NCI-H1105 (cell line): ENCODE measurements around the gene ZNF200.
"Not testable (repeated sequence)": the region's sequence is repeated elsewhere in the genome, so short reads cannot be mapped to it uniquely, and the experiment has no call there.

Source experiments
- DNase-seq: peaks from one replicate; lab custom pipeline; 2025; lab: John Stamatoyannopoulos, UW

ZNF200 gene, protein sequence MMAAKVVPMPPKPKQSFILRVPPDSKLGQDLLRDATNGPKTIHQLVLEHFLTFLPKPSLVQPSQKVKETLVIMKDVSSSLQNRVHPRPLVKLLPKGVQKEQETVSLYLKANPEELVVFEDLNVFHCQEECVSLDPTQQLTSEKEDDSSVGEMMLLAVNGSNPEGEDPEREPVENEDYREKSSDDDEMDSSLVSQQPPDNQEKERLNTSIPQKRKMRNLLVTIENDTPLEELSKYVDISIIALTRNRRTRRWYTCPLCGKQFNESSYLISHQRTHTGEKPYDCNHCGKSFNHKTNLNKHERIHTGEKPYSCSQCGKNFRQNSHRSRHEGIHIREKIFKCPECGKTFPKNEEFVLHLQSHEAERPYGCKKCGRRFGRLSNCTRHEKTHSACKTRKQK

DNA sequence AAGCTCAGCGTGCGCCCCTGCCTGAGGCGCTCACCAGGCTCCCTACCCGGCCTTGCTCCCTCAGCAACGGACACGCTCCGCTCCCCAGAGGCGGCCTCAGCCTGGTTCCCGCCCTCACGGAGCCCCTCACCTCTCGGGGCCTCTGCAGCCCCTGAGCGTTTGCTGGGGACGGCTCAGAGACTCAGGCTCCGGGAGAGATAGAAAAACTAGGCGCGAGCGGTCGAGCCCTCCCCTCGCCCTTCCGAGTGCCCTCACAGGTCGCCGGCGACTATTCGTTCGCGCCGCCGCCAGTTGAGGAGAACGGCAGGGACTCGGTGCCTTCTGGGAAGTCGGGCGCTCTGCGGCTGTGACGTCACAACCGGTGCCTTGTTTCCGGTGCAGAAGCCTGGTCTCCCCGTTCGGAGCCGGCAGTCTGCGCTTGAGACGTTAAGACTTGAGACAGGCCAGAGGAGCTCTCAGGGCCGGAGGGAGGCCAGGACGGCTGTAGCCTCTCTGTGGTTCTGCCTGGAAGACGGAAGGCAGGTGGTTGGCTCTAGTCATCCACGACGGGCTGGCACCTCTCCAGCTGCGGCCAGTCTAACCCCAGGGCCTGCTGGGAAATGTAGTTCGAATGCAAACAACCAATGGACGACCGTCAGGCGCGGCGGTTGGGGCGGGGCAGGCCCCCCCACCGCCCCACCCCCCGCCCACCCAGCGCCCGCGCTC lies at the start of gene ZNF200:
TSS of gene ZNF200 (minus strand) at position 302 of the 705 bp plus-strand sequence. CDS start 1,403 bp downstream, outside the sequence.
- DNase-seq, result peak; percentile 75

DNA sequence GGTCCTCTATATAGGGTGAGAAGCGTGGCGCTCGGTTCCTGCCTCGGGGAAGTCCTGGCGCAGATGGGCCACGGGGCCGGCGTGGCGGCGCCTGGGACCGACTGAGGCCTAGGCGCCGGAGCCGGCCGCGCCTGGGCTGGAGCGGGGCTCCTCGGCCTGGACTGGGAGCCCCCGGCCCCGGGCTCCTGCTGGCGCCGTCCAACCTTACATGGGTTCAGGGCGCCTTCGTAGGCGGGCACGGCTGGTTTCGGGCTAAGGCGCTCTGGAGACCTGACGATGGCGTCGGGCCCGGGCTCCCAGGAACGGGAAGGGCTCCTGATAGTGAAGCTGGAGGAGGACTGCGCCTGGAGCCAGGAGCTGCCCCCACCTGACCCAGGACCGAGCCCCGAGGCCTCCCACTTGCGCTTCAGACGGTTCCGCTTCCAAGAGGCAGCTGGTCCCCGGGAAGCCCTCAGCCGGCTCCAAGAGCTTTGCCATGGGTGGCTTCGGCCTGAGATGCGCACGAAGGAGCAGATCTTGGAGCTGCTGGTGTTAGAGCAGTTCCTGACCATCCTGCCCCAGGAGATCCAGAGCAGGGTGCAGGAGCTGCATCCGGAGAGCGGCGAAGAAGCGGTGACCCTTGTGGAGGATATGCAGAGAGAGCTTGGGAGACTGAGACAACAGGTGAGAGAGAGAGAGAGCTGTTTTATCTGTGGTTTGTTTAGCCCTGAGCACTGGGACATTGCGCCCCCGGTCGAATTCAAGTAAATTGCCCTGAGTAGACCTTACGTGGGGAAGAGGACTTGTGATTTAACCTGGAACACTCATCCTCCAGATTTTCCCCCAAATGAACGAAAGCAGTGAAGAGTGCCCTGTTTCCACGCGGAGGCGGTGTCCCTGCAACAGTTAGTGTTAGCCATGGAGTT lies 48.8 kb upstream of the ZNF200 start:
- DNase-seq, result no peak

DNA sequence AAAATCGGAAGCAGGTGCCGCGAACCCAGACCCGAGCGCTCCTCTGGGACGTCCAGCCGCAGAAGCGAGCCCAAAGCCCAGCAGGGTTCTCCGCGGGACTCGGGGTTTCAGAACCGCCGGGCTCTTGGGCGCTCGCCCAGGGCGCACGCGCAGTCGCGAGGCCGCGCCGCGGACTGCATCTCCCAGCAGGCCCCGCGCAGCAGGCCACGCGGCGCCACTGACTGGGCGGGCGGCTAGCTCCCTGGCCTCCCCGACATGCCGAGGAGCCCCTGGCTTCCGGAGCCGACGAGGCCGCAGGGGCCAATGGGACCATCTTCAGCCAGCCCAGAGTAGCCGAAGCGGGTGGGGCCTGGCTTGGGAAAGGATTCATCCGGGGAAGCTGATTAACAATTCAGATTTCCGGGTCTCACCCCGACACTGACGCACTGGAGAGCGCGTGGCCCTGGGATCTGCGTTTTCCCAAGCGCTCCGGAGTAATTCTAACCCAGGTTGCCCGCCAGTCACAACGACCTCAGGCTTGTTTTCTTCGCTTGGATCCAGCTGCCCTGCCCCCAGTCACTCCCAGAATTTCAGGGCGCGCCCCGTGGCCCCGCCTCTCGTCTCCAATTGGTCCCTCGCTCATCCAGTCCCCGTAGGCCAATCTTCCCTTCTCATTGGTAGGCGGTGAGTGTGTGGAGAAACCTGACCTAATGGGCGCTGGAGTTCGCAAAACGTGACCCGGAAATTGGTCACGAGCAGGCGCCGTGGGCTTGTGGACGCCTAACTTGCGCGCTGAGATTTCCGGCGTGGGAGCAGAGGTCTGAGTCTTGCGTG lies 48.0 kb upstream of the ZNF200 start, which contains the start of gene ZNF263:
TSS of gene ZNF263 (plus strand) at position 762 of the 813 bp plus-strand sequence. CDS start 328 bp downstream, outside the sequence.
- peak; percentile 86 for DNase-seq

DNA sequence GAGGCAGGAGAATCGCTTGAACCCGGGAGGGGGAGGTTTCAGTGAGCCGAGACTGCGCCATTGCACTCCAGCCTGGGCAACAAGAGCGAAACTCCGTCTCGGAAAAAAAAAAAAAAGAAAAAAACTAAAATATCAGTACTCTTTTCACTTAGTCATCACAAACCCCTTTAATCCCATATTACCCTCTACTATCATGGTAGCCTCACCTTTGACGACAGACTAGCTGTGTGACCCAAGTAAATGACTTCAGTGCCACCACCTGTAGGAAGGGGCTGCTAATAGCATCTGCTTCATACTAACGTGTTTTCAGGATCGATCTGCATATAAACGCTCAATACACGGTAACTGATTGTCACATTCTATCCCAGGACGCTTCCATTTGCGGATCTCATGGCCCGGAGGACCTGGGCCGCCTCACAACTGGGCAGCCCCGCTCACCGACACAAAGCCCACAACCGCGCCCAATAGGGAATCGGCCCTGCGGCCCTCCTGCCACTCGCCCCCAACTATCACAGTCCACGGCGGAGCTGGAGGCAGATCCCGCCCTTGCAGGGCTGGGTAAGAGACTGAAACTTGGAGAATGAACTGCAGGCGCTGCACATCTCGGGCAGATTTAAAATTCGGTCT lies 47.3 kb upstream of the ZNF200 start:
- peak; percentile 37 for DNase-seq

DNA sequence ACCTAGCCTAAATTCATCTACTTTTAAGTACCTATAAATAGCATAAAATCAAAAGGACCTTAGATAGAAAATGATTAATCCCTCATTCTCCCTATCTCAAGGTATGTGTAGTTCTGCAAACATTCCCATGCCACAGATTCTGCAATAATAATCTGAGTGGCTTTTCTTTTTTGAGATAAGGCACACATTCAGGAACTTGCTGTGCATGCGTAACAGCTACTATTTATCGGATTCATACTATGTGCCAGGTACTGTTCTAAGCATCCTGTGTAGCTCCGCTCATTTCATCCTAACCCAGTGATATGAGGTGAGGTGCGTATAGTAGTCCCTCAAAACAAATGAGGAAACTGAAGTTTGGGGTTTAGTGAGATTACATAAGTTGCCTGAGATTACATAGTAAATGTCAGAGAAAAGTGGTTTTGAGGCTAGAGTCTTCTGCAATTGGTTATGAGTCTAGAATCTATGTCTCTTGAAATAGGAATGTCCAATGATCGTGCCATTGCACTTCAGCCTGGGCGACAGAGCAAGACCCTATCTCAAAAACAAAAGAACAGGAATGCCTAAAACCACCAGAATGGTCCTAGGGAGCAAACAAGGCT lies 46.4 kb upstream of the ZNF200 start:
- no peak for DNase-seq

DNA sequence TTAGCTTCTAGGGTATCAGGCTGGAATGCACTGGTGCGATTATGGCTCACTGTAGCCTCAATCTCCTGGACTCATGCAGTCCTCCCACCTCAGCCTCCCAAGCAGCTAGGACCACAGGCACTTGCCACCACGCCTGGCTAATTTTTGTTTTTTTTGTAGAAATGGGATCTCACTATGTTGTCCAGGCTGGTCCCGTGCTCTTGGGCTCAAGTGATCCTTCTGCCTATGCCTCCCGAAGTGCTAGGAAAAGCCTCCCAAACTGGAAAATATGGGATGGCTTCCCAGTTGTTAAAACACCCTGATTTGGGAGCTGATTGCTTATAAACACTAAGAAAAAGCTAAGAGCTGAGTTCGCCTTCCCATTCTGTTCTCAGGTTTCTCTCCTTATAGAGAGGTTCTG lies 41.7 kb upstream of the ZNF200 start:
- no peak for DNase-seq

DNA sequence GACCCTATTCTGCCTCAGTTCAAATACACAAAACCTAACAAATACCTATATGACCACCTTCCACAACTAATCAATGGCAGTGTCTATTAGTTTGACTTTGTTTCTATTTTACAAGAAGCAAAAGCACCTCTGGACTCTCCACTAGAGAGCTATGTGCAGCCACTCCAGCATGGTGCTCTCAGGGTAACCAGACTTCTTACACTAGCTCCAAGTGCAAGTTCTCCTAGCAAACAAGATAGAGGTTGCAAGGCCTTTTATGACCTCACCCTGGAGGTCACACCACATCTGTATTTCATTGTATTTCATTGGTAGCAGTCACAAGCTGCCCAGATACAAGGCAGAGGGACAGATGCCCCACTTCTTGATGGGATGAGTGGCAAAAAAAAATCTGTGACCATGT lies 40.0 kb upstream of the ZNF200 start:
- no peak for DNase-seq

DNA sequence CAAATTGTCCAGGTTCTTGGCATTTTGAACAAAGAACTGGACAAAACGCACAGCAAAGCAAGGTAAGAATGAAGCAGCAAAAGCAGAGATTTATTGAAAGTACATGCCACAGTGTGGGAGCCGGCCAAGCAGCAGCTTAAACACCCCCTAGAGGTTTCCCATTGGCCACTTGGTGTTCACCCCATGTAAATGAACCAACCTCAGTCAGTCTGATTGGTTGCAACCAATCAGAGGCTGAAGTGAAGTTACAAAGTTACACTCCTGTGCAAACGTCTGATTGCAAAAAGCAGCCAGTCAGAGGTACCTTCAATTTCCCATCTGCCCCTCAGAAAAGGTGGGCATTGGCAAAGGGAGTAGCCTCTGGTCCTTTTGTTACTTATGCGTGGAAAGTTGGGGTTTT lies 39.5 kb upstream of the ZNF200 start:
- DNase-seq, result no peak

DNA sequence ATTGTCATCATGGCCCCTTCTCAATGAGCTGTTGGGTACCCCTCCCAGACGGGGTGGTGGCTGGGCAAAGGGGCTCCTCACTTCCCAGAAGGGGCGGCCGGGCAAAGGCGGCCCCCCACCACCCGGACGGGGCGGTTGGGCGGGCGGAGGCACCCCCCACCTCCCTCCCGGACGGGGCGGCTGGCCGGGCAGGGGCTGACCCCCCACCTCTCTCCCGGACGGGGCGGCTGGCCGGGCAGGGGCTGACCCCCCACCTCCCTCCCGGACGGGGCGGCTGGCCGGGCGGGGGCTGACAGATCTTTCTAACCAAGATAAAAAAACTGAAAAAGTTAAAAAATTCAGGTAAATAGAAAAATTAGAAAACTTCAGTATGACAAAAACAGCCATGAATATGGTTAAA lies 36.3 kb upstream of the ZNF200 start:
- DNase-seq, result not testable (repeated sequence)

DNA sequence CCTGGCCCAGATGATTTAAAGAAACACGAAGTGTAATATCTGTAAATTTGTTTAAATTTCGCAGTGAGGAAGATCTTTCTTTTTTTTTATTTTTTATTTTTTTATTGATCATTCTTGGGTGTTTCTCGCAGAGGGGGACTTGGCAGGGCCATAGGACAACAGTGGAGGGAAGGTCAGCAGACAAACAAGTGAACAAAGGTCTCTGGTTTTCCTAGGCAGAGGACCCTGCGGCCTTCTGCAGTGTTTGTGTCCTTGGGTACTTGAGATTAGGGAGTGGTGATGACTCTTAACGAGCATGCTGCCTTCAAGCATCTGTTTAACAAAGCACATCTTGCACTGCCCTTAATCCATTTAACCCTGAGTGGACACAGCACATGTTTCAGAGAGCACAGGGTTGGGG lies 35.8 kb upstream of the ZNF200 start:
- DNase-seq, result not testable (repeated sequence)

DNA sequence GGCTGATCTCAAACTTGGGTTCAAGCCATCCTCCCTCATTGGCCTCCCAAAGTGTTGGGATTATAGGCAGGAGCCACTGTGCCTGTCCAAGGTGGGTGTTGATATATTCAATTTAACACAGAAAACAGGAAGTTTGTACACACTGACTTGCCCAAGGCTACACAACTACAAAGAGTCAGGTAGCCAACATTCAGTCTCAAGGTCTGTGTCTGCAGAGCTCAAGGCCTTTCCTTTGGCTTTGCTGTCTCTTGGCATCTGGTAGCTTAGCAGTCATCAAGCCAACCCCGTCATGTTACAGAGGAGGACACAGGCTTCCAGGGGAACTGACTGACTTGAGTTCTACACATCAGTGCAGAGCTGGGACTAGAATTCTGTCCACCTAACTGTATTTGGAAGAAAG lies 33.3 kb upstream of the ZNF200 start:
- DNase-seq, result no peak

DNA sequence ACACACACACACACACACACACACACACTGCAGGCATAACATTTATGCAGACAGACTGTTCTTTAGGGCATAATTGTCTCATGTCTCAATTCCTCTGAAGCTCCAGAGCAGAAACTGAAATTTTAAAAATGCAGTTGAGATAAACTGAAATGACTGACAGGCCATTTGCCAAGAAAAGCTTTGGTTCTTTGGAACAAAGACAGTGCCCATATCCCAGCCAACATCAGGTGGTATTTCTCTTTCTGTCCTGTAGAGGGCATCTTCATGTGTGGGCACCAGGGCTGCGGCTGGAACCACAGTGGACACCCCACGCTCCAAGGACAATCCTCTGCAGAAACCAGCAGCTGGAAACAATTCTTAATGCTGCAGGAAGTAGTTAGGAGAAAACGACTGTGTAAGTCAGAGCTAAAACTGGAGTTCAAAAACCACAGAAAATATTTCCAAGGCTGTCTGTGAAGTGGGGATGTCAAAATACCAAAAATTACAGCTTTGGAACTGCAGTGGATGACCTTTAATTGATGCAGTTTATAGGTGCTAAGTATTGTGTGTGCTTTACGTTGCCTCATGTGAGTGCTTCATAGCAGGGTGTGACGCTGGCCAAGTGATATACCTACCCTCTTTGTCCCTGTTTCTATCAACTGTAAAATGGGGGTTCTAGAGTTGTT lies 32.0 kb upstream of the ZNF200 start:
- DNase-seq, result peak; percentile 28

DNA sequence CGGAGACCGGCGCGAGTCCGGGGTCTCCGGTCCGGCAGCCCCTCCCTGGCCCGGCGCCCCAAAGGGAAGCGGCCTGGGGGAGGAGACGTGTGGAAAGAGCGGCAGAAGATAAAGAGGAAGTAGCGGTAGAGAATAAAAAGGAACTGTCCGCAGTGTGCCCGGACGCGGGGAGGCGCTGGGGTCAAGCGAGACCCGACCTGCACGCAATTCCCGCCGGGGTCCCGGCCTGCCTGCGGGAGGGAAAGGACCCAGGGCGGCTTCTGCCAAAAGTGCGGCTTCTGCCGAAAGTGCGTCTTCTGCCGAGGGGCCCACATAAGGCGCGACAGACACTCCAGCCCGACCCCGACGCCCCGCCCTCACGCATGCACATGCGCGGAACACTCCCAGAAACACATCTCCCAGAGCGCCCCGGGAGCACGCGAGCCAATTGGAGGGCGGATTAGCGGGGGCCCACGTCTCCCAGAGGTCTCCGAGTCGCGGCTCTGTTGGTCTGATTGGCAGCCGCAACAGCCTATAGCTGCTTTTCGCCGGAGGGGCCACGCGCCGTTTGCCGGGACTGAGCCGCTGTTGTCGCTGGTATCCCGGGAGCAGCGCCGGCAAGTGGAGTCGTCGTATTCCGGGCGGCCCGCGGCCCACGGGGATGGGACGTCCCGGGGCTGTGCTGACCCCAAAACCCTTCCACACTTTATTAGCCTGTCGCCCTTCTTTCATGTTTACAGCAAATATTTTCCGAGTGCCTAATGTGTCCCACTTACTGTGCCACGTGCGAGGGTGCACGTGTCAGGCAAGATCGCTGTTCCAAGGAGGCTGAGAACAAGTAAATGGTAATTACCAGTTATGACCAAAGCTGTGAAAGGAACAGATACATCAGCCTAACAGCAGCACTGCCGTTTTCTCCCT lies 29.4 kb upstream of the ZNF200 start:
- DNase-seq, result peak; percentile 91

DNA sequence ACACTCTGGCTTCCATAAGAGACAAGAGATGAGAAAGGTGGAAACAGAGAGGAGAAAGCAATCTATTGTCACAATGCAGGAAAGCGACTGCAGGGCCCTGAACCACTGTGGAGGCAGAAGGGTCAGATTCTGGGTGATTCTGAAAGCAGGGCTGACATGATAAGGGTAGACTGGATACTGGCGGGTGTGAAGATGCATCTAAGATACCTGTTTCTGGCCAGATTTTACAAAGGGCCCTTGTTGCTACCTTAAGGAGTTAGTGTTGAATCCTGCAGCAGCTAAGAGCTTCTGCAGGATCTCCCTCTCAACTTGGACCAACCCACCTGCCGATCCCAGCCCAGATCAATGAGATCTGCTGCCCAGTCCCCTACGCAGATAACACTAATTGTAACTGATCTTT lies 27.6 kb upstream of the ZNF200 start:
- no peak for DNase-seq

DNA sequence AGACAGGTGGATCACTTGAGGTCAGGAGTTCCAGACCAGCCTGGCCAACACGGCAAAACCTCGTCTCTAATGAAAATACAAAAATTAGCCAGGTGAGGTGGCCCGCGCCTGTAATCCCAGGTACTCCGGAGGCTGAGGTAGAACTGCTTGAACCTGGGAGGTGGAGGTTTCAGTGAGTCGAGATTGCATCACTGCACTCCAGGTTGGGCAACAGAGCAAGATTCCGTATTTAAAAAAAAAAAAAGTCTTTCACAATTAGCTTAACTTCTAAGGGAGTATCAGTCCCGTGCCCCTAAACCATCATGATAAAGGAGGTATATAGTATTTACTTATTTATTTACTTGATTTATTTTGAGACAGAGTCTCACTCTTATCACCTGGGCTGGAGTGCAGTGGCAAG lies 24.9 kb upstream of the ZNF200 start:
- no peak for DNase-seq

DNA sequence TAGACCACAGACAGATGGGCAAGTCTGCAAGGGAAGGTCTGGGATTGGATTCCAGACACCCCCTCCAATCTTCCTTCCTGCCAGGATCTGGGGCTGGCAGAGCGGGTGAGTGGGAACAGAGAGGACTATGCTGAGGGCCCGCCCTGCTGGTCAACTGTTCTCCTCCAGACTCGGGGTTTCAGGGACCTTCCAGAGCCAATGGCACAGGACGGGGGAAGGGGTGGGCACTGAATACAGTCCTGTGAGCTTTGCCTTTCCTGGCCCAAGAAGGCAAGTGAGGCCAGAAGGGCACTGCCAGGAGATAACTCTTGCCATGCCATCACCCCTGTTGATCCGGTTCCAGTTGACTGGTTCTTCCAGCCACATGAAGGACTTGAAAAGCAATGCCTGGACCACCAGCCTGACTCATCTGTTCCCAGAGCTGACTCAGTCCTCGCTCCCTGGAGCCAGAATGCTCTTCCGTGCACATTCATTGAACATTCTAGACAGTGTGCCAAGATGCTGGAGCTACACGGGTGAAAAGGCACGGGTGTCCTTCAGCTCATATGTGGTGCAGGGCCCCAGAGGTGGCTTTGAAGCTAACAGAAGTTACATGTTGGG lies 22.0 kb upstream of the ZNF200 start:
- no peak for DNase-seq

DNA sequence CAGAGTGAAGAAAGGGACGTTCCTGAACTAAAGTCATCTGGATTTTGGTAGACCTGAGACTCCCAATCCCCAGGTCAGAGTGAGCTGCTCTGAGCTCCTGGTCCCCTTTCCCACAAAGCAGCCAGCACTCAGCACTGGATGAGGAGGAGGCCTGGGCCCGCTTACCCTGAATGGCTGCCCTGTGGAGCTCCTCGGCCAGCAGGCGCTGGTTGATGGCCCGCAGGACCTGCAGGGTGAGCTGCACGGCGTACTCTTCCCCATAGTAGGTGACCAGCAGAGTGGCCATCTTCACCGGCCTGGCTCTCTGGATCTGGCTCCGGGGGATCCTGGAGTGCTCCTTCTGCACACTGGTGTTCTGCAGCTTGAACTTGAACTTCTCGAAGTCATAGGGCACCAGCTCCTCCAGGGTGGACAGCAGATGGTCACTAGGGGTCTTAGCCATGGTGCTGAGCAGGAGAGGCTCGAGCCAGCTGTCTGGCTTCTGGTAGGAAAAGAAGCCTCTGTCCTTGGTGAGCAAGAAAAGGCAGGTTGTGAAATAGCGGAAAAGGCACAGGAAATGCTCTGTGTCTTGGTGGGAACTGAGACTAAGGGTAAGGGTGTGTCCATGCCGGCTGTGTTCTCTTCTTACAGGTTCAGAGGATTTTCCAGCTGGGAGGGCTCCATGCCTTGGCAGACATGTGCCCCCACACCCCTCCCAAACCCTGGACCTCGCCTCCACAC lies 21.3 kb upstream of the ZNF200 start, which contains the start of gene MEFV:
TSS of gene MEFV (minus strand) at position 488 of the 720 bp plus-strand sequence. CDS start at position 442, 46 bp downstream.
- DNase-seq, result no peak

DNA sequence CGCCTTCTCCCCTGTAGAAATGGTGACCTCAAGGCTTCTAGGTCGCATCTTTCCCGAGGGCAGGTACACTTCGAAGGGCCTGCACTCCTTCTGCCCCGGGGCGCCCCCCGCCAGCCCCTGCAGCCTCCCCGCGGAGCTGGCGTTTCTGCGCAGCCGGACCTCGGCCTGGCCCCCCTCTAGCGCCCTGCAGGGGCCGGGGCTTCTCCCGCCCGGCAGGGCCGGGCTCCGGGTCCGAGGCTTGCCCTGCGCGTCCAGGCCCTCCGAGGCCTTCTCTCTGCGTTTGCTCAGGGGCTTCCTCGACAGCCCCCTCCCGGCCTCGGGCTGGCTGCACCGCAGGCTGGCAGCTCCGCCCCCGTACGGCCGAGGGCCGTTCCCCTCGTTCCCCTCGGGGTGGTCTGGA lies 19.4 kb upstream of the ZNF200 start:
- DNase-seq, result no peak
